ENCODE data around the gene KDF1.
A peak's percentile ranks its signal among the peaks of the same experiment; 100 is the strongest.

Gene KDF1

GRCh38 chr1:26959722-26960624 is at the start of gene KDF1:
TSS of gene KDF1 (minus strand) at chr1:26960468. CDS start at chr1:26952380, 8,088 bp downstream.
- peak; percentile 64 for DNase-seq

- DNase-seq: no peak
Measured at GRCh38 chr1:27009601-27010197, 49.4 kb upstream of the KDF1 start.

- DNase-seq: no peak
Measured at GRCh38 chr1:27007909-27008582, 47.8 kb upstream of the KDF1 start.

- DNase-seq: no peak
Measured at GRCh38 chr1:27006683-27007082, 46.4 kb upstream of the KDF1 start.

- DNase-seq: no peak
Measured at GRCh38 chr1:27005648-27006496, 45.6 kb upstream of the KDF1 start.

GRCh38 chr1:27005166-27005530 is 44.9 kb upstream of the KDF1 start:
- DNase-seq: no peak

GRCh38 chr1:27004471-27005165 is 44.4 kb upstream of the KDF1 start:
- no peak for DNase-seq

- DNase-seq: no peak
Measured at GRCh38 chr1:27003745-27004470, 43.6 kb upstream of the KDF1 start.

- DNase-seq: no peak
Measured at GRCh38 chr1:27001570-27002360, 41.5 kb upstream of the KDF1 start.

GRCh38 chr1:27000817-27001460 is 40.7 kb upstream of the KDF1 start:
- DNase-seq: no peak

GRCh38 chr1:27000090-27000816 is 40.0 kb upstream of the KDF1 start:
- DNase-seq: no peak

GRCh38 chr1:26999440-26999987 is 39.2 kb upstream of the KDF1 start:
- no peak for DNase-seq

- DNase-seq: no peak
Measured at GRCh38 chr1:26998429-26999300, 38.4 kb upstream of the KDF1 start.

GRCh38 chr1:26996665-26997064 is 36.4 kb upstream of the KDF1 start:
- DNase-seq: no peak

- DNase-seq: no peak
Measured at GRCh38 chr1:26996024-26996423, 35.8 kb upstream of the KDF1 start.

- DNase-seq: no peak
Measured at GRCh38 chr1:26994787-26995517, 34.7 kb upstream of the KDF1 start.

All from activated CD4-positive, alpha-beta T cell treated with anti-CD3 and anti-CD28 coated beads, Interleukin-2, amount 50 U/mL, for 1 hour (primary cell).